Lung (tissue), 12 donors: Measurements from ENCODE around the gene PREP. TPM values are rescaled to one million over a fixed set of nuclear protein-coding genes. Genes with fewer than 3 reads are reported as not detected.

Experiments
- ATAC-seq: fragments of 200-7000 bp; cut with Tn5 transposase; one replicate; pipeline ENCODE4 v1.9.1; 2020; ENCODE audit warnings: moderate number of reproducible peaks; ENCODE audit not compliant: insufficient read depth, low FRiP score
- DNase-seq, 3 donors: peaks; one replicate each; pipeline ENCODE4 v3.0.0-alpha.2; 2013 to 2017
- H3K27ac ChIP-seq, 2 donors: one replicate each; pipeline ENCODE4 v1.5.1; 2013; ENCODE audit warnings: mild to moderate bottlenecking in 2 of 2, moderate library complexity in 2 of 2, control low read depth in 1 of 2, inconsistent platforms in 1 of 2, low read depth in 1 of 2, low read length in 1 of 2
- H3K27me3 ChIP-seq, 3 donors: one replicate each; pipeline ENCODE4 v1.5.1; 2013; ENCODE audit warnings: low read length in 2 of 3; ENCODE audit not compliant: control insufficient read depth in 3 of 3, insufficient read depth in 3 of 3
- H3K36me3 ChIP-seq, 4 donors: one replicate each; pipeline ENCODE4 v1.5.1; 2013; ENCODE audit warnings: low read length in 4 of 4, mild to moderate bottlenecking in 1 of 4, moderate library complexity in 1 of 4; ENCODE audit not compliant: control insufficient read depth in 4 of 4, insufficient read depth in 4 of 4
- H3K4me1 ChIP-seq, 5 donors: one replicate each; pipeline ENCODE4 v1.5.1; 2013; ENCODE audit warnings: low read length in 5 of 5, mild to moderate bottlenecking in 2 of 5, moderate library complexity in 1 of 5; ENCODE audit not compliant: control insufficient read depth in 5 of 5, insufficient read depth in 5 of 5
- H3K4me3 ChIP-seq: one replicate; pipeline ENCODE4 v1.5.1; 2013; ENCODE audit warnings: mild to moderate bottlenecking, control low read depth, moderate library complexity
- H3K9ac ChIP-seq, 2 donors: one replicate each; pipeline ENCODE4 v1.5.1; 2013; ENCODE audit warnings: low read length in 2 of 2, control low read depth in 1 of 2; ENCODE audit not compliant: insufficient read depth in 1 of 2
- H3K9me3 ChIP-seq, 4 donors: one replicate each; pipeline ENCODE4 v1.5.1; 2013; ENCODE audit warnings: low read length in 3 of 4, mild to moderate bottlenecking in 1 of 4, moderate library complexity in 1 of 4; ENCODE audit not compliant: control insufficient read depth in 4 of 4, insufficient read depth in 3 of 4
- CTCF ChIP-seq: IDR thresholded peaks from 2 replicates; pipeline ENCODE4 v1.5.1; 2012; ENCODE audit warnings: mild to moderate bottlenecking; ENCODE audit errors: control extremely low read depth, extremely low read depth
- WGBS, 2 donors: extraction: QIAGEN DNeasy Blood & Tissue Kit; methylation state at CpG; one replicate each; pipeline ENCODE4 v1.1.7; 2013; 5-methylcytosine and 5-hydroxymethylcytosine counted together
- polyA plus RNA-seq, 2 donors: library from polyadenylated mRNA; stranded (reverse); fragments of 200-250 nt; gene quantifications; one replicate each; pipeline ENCODE4 v1.2.1, GENCODE V29; 2013
- total RNA-seq, 2 donors: library from RNA; depleted of rRNA in 1 of 2; stranded (reverse); fragments of >200 nt in 1 of 2; gene quantifications; one replicate each; pipeline ENCODE4 v1.2.1, GENCODE V29; 2014 to 2021
- donor health status: control.
- donor health status: control.
- donor health status: Bipolar disorder and iron deficiency.
- donor health status: healthy.
- donor health status: DM: yes; HTN: yes; CAD: no.

PREP gene
- total and polyA plus RNA-seq, 4 donors: 20.3 to 31.3 (median 25.1) TPM

GRCh38 chr6:105304825-105305224 is 98.1 kb downstream of the PREP start:
- Histone ChIP-seq H3K4me3 (no peak overlapping the region), H3K36me3 (peaks cover 0 to 9% (median under 1%) of the 10 kb centered on the region in 4 donors), H3K27ac (no peak overlapping the region), H3K9me3 (no peaks in the 10 kb centered on the region), H3K4me1 (peaks cover 0 to 14% (median 3%) of the 10 kb centered on the region in 5 donors), H3K9ac (no peak overlapping the region), H3K27me3 (no peaks in the 10 kb centered on the region)
- TF ChIP-seq CTCF: no peak
- DNase-seq (no peak), ATAC-seq (no peak)

GRCh38 chr6:105304366-105304765 is 98.5 kb downstream of the PREP start:
- no peaks in the 10 kb centered on the region for H3K9me3 ChIP-seq
- DNase-seq (no peak), ATAC-seq (no peak)
- H3K9ac ChIP-seq: no peak overlapping the region
- H3K4me1 ChIP-seq: peaks cover 0 to 14% (median 3%) of the 10 kb centered on the region in 5 donors
- no peak for TF ChIP-seq CTCF
- 98 to 100% methylated on average over 3 of the region's 3 CpGs for WGBS, 2 donors
- H3K36me3 ChIP-seq: peaks cover 0 to 9% (median under 1%) of the 10 kb centered on the region in 4 donors
- H3K4me3 ChIP-seq: no peak overlapping the region
- no peaks in the 10 kb centered on the region for H3K27me3 ChIP-seq
- no peak overlapping the region for H3K27ac ChIP-seq

GRCh38 chr6:105302617-105303128 is 100.2 kb downstream of the PREP start:
- WGBS, 2 donors: 98 to 99% methylated on average over 16 of the region's 16 CpGs
- no peak for DNase-seq
- no peaks in the 10 kb centered on the region for H3K27me3 ChIP-seq
- H3K9ac ChIP-seq: no peak overlapping the region
- H3K27ac ChIP-seq: no peak overlapping the region
- no peaks in the 10 kb centered on the region for H3K9me3 ChIP-seq
- peaks cover 0 to 14% (median 3%) of the 10 kb centered on the region in 5 donors for H3K4me1 ChIP-seq
- no peak for ATAC-seq
- no peak overlapping the region for H3K4me3 ChIP-seq
- peaks cover 0 to 12% (median under 1%) of the 10 kb centered on the region in 4 donors for H3K36me3 ChIP-seq
- no peak for TF ChIP-seq CTCF
